Ramos (cell line): ENCODE results near the gene SHE.

ENCODE experiments used
- in situ Hi-C: fragments of 300-500 bp; cut with MboI; formaldehyde crosslinking; loops from one replicate; pipeline ENCODE4 v1.14.3; 2022; ENCODE audit warnings: low sequenced_read_pairs; ENCODE audit not compliant: unreplicated experiment

Gene SHE

GRCh38 chr1:154454386-154455120, 47.7 kb downstream of the SHE start:
- in situ Hi-C loops, result no loop called here

DNA sequence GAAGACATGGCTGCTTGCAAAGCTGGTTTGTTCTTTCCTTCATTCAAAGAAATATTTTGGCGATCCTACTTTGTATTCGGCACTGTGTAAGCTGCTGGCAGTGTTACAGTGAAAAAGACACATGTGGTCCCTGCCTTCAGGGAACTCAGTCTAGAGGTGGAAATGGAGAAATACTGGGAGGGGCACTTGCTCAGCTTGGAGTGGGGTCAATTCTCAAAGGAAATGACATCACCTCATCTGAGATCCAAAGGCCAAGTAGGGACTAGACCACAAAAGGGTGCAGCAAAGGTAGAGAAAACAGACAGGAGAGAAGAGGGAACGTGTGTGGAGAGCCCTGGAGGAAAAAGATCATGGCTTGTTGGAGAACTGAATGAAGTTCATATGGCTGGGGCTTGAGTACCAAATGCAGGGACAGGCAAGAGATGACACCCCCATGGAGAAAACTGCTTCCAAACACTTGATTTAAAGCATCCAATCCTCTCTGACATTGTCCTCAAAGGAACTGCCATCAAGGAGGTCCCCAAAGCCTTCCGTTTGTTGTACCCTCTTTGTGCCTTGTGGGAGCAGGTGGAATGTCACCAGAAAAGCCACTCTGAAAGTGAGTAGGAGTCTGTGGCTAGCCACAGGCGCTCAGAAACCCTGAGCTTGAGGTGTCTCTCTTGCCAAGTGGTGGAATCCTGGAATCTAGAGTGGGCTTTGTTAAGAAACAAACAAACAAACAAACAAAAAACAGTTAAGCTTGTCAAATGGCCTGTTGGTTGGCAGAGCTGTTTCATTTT, 48.4 kb downstream of the SHE start:
- in situ Hi-C loops, result no loop called here

- in situ Hi-C loops, result no loop called here
These were observed 49.1 kb downstream of the SHE start for GRCh38 chr1:154453161-154453560.

GRCh38 chr1:154448331-154448811, 53.8 kb downstream of the SHE start:
- in situ Hi-C loops, result no loop called here

DNA sequence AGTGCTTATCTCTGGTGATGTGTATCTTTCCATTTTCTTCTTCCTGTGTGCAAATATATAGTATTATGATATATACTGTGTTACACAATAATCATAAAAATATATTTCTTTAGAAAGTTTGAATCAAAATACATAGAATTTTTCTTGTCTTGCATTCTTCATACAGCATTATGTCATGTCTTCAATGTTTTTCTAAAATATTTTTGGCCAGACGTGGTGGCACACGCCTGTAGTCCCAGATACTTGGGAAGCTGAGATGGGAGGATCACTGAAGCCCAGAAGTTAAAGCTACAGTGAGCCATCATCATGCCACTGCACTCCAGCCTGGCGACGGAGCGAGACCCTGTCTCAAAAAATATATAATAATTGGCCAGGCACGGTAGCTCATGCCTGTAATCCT, 55.4 kb downstream of the SHE start:
- in situ Hi-C loops, result no loop called here

GRCh38 chr1:154446292-154446691, 55.9 kb downstream of the SHE start:
- in situ Hi-C loops, result no loop called here

- in situ Hi-C loops, result no loop called here
These were observed 57.2 kb downstream of the SHE start for GRCh38 chr1:154445040-154445472.

DNA sequence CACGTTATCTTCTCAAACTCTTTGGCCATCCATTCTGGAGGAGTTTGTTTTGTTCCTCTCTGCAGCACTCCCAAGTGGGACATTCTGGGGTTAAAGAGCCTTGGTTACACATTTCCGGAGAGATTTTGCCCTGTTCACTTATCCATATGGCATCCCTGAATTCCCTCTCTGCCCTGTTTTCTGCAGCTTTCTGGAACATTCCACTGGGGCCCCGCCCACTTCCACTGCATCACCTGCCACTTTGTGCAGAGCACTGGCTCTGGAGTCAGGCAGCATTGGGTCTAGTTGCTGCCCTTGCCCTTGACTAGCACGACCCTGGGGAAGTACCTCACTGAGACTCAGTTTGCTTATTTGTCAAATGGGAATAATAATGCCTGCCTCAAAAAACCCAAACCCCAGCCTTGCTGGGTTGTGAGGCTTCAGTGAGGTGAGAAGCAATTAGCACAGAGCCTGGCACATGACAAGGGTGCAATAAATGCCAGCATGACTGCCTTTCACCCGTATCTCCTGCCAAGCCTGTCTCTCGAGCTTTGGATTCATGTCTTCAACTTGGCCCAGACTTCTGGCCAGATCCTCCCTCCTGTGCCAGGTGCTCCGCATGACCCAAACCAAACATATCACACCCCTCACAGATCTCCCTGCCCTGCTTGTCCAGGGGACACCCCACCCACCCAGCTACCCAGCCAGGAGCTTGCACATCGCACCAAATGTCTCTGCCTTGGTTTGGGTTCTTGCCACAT, 58.8 kb downstream of the SHE start:
- in situ Hi-C loops, result no loop called here

DNA sequence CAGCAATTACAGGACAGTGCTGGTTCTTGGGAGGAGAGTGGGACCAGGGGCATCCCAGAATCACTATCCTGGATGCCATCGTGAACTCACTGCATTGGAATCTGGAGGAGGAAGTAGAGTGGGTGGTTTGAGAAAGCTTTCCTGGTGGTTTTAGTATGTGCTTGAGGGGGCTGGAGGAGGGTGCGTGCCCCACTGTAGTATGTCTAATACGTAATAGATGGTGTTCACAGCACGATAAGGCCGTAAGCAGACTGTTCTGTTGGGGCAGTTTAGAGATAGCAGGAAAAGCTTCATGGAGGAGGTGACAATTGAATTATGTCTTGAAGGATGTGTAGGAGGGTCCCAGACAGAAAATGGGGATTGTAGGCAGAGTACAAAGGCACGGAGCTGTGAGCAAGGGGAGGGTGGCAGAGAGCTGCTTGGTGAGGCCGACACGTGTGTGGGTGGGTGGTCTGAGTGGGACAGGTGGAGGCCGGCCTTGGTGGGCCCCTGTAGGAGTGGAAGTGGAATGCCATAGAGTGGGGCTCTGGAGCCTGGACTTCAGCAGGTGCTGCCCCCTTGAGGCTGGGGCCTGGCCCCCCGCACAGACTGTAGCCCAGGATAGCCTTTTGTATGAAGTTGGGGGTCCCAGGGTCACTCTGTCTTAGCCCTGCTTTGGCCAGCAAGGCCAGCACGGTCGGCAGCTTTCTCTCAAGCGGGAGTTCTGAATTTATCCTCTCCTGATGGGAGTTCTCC, 60.0 kb downstream of the SHE start:
- in situ Hi-C loops, result no loop called here

DNA sequence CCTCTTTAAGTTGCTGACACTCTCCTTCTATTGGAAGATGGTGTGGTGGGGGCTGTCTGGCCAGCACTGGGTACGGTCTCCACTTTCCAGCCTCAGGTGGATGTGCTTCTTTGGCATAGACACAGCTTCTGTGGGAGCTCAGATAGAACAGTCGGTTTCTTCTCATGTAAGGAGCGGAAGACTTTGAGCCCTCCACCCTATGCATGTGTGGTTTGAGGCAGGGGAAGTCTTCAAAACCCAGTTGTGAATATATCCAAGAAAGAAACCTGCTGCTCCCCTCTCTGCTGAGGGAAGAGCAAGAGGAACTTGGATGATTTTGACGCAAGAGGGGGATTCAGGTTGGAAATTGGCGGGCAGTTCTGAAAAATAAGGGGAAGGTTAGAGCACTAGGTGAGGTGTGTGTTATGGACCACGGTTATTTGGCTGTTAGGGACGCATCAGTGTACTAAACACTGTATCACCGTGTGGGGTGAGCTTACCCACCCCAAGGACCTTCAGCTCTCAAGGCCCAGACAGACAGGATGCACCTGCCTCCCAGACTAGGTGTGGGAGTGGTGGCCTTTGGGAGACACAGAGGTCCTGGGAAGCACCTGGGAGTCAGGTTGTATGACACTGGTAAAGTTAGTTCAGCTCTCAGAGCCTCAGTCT, 60.8 kb downstream of the SHE start:
- in situ Hi-C loops, result no loop called here

DNA sequence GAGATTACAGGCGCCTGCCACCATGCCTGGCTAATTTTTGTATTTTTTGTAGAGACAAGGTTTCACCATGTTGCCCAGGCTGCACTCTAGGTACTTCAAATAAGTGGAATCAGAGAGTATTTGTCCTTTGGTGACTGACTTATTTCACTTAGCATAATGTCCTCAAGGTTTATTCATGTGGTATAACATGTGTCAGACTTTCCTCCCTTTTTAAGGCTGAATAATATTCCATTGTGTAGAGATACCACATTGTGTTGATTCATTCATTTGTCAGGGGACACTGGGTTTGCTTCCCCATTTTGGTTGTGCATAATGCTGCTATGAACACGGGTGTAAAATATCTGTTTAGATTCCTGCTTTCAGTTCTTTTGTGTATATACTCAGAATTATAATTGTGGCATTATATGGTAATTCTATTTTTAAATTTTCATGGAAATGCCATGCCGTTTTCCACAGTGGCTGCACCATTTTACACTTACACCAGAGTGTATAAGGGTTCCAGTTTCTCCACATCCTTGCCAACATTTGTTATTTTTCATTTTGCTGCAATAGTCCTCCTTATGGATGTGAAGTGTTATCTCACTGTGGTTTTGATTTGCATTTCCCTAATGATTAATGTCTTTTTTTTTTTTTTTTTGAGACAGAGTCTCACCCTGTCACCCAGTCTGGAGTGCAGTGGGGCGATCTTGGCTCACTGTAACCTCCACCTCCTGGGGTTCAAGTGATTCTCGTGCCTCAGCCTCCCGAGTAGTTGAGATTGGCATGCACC, 62.0 kb downstream of the SHE start:
- in situ Hi-C loops, result no loop called here

- in situ Hi-C loops, result no loop called here
These were observed 65.8 kb downstream of the SHE start for GRCh38 chr1:154436433-154436832.

- in situ Hi-C loops, result no loop called here
These were observed 66.5 kb downstream of the SHE start for GRCh38 chr1:154435599-154436200.

GRCh38 chr1:154434346-154435085, 67.7 kb downstream of the SHE start:
- in situ Hi-C loops, result no loop called here

- in situ Hi-C loops, result no loop called here
These were observed 68.9 kb downstream of the SHE start for GRCh38 chr1:154433161-154433764.

DNA sequence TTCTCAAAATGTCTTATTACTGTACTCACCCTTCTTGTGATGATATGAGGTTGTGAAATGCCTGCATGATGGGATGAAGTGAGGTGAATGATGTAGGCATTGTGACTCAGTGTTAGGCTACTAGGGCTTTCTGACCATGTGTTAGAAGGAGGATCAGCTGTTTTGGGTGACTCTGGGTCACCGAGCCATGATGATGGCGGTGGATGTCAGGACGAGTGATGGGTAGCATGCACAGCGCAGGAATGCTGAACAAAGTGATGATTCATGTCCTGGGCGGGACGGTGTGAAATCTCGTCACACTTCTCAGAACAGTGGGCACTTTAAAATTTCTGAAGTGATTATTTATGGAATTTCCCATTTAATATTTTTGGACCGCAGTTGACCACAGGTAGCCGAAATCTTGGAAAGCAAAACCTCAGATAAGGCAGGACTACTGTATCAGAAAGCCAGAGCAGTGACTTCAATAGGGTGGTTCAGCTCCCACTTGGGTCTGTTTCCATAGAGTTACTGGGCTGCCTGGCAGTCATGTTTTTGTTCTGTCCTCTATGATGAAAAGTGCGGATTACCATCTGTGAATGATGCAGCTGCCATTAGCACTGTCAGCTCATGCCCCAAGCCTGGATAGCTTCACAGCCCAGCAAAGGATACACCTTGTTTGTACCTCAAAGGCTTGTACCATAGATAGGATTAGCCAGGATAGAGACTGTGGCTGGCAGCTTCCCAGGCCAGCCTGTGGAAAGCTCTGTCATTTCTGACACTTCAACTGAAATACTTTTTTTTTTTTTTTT, 70.4 kb downstream of the SHE start:
- in situ Hi-C loops, result no loop called here

- in situ Hi-C loops, result no loop called here
These were observed 71.3 kb downstream of the SHE start for GRCh38 chr1:154430903-154431302.
